ENCODE data around the gene NSF. TPM values are rescaled to one million over a fixed set of nuclear protein-coding genes. Genes with fewer than 3 reads are reported as not detected.

NSF gene
- polyA plus RNA-seq, 1 experiment, result 86.2 TPM

DNA sequence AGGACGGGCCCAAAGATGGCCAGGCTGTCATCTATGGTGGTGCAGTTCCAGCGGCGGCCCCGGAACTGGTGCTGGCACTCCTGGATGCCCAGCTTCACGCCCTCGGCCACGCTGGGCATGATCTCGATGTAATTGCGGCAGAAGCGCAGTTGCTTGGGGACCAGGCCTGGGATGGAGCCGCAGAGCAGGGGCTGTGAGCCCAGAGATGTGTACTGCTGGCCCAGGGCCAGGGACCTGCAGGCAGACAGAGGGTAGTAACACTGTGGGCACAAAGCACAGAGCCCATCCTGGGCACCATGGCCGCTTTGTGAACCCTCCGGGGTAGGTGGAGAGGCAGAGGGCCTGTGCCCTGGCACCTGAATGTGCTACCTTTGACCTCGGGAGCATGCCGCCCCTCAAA, 183.2 kb downstream of the NSF start:
- peaks cover 8% of the 10 kb centered on the region for H3K27me3 ChIP-seq (ENCODE audit: control insufficient read depth, insufficient read depth, low read length)
- no peak overlapping the region for H3K4me3 ChIP-seq (ENCODE audit: low read depth, low read length)
- no peaks in the 10 kb centered on the region; the same call in 1 of the 2 replicates for H3K9me3 ChIP-seq (ENCODE audit: control insufficient read depth, insufficient read depth, low read length)
- POLR2A ChIA-PET, result no interaction called here
- CTCF ChIA-PET, result no interaction called here
- TF ChIP-seq, protein P1, sequence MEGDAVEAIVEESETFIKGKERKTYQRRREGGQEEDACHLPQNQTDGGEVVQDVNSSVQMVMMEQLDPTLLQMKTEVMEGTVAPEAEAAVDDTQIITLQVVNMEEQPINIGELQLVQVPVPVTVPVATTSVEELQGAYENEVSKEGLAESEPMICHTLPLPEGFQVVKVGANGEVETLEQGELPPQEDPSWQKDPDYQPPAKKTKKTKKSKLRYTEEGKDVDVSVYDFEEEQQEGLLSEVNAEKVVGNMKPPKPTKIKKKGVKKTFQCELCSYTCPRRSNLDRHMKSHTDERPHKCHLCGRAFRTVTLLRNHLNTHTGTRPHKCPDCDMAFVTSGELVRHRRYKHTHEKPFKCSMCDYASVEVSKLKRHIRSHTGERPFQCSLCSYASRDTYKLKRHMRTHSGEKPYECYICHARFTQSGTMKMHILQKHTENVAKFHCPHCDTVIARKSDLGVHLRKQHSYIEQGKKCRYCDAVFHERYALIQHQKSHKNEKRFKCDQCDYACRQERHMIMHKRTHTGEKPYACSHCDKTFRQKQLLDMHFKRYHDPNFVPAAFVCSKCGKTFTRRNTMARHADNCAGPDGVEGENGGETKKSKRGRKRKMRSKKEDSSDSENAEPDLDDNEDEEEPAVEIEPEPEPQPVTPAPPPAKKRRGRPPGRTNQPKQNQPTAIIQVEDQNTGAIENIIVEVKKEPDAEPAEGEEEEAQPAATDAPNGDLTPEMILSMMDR (IDR thresholded peaks at IDR 0.05; ENCODE audit: low read depth, low read length), result no peak
- DNase-seq (ENCODE audit: low read depth, low spot score), result no peak
- H3K27ac ChIP-seq (ENCODE audit: low read depth, low read length), result no peak overlapping the region

GRCh38 chr17:46774108-46774737, 183.8 kb downstream of the NSF start:
- H3K4me3 ChIP-seq (ENCODE audit: low read depth, low read length), result no peak overlapping the region
- peaks cover 10% of the 10 kb centered on the region for H3K27me3 ChIP-seq (ENCODE audit: control insufficient read depth, insufficient read depth, low read length)
- H3K27ac ChIP-seq (ENCODE audit: low read depth, low read length), result no peak overlapping the region
- CTCF ChIA-PET, result no interaction called here
- TF ChIP-seq, protein P1 (IDR thresholded peaks at IDR 0.05; ENCODE audit: low read depth, low read length), result no peak
- DNase-seq (ENCODE audit: low read depth, low spot score), result no peak
- POLR2A ChIA-PET, result no interaction called here
- H3K9me3 ChIP-seq (ENCODE audit: control insufficient read depth, insufficient read depth, low read length), result no peaks in the 10 kb centered on the region; the same call in 1 of the 2 replicates

DNA sequence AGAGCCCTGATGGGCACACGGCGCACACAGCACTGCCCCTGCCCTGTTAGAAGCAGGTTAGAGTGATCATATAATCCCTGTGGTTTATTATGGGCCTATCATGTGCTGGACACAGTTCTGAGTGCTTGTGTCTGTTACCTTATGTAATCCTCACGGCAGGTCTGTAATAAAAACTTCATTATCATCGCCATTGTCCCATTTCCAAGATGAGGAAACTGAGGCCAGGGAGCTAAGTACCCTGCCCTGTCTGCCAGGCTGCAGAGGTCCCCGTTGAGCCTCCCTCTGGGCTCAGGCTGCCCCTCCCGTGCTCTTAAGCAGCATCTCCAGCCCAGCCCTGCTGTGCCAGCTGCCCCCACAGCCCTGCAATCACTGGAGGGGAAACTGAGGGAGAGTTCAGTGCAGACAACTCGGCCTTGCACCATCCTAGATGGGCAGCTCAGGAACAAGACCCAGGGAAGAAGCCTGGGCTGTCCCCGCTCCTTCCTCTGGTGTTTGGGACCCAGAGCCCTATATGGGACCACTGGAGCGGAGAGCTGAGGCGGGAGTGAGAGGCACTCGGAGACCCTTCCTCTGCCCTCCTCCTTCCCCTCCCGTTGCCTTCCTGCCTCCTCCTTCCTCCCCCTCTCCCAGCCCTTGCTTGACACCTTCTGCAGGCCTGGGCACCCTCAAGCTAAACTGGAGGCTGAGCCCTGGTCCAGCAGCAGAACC, 186.0 kb downstream of the NSF start:
- H3K4me3 ChIP-seq (ENCODE audit: low read depth, low read length), result no peak overlapping the region
- POLR2A ChIA-PET, result no interaction called here
- no peak for DNase-seq (ENCODE audit: low read depth, low spot score)
- CTCF ChIA-PET, result no interaction called here
- H3K27me3 ChIP-seq (ENCODE audit: control insufficient read depth, insufficient read depth, low read length), result peaks cover 10% of the 10 kb centered on the region
- no peaks in the 10 kb centered on the region; the same call in 1 of the 2 replicates for H3K9me3 ChIP-seq (ENCODE audit: control insufficient read depth, insufficient read depth, low read length)
- TF ChIP-seq, protein P1 (IDR thresholded peaks at IDR 0.05; ENCODE audit: low read depth, low read length), result no peak
- no peak overlapping the region for H3K27ac ChIP-seq (ENCODE audit: low read depth, low read length)

- H3K27ac ChIP-seq (ENCODE audit: low read depth, low read length), result no peak overlapping the region
- CTCF ChIA-PET, result interaction anchor here (1.1 kb wide), 1 partner anchor 65 kb away, joined by 3 read pairs; no protein-coding TSS in a partner anchor
- POLR2A ChIA-PET, result no interaction called here
- DNase-seq (ENCODE audit: low read depth, low spot score), result no peak
- H3K4me3 ChIP-seq (ENCODE audit: low read depth, low read length), result no peak overlapping the region
- no peaks in the 10 kb centered on the region; the same call in 1 of the 2 replicates for H3K9me3 ChIP-seq (ENCODE audit: control insufficient read depth, insufficient read depth, low read length)
- TF ChIP-seq, protein P1 (IDR thresholded peaks at IDR 0.05; ENCODE audit: low read depth, low read length), result no peak
- peaks cover 11% of the 10 kb centered on the region for H3K27me3 ChIP-seq (ENCODE audit: control insufficient read depth, insufficient read depth, low read length)
Observed at GRCh38 chr17:46777943-46778915, 187.8 kb downstream of the NSF start.

All from AG04450 (cell line).